K562 (cell line): Measurements from ENCODE around the gene BRAP. TPM values are rescaled to one million over a fixed set of nuclear protein-coding genes. Genes with fewer than 3 reads are reported as not detected.
A peak's percentile ranks its signal among the peaks of the same experiment; 100 is the strongest.

Source experiments
- ESRRA ChIP-seq: fragments of 450-650 bp; IDR thresholded peaks from 2 replicates; pipeline ENCODE4 v1.6.1; 2014; ENCODE audit warnings: low read depth, mild to moderate bottlenecking, moderate library complexity, borderline replicate concordance
- FOXA3 ChIP-seq, 2 experiments: fragments of 450-650 bp in 1 of 2; sonication (generic) in 1 of 2; formaldehyde crosslinking; IDR thresholded peaks in 1 of 2; conservative IDR thresholded peaks in 1 of 2; 2 replicates each; pipeline versions ENCODE4 v1.4.0 to v1.8.0; 2020 to 2022; ENCODE audit warnings: mild to moderate bottlenecking in 2 of 2, missing genetic modification reagents in 1 of 2
- GABPB2 ChIP-seq: fragments of 250-450 bp; sonication (Bioruptor Pico); conservative IDR thresholded peaks from 2 replicates; pipeline ENCODE4 v1.5.1; 2021; ENCODE audit warnings: mild to moderate bottlenecking
- HMG20A ChIP-seq: fragments of 450-650 bp; formaldehyde crosslinking; conservative IDR thresholded peaks from 2 replicates; pipeline ENCODE4 v1.4.0; 2020; ENCODE audit warnings: mild to moderate bottlenecking, mixed read lengths
- NFE2L1 ChIP-seq: fragments of 450-650 bp; IDR thresholded peaks from 2 replicates; pipeline ENCODE4 v1.6.1; 2016; ENCODE audit warnings: missing genetic modification characterization, low read depth, mild to moderate bottlenecking, missing compliant biosample characterization, moderate library complexity, borderline replicate concordance
- POLR2G ChIP-seq: fragments of 200-400 bp; formaldehyde crosslinking; IDR thresholded peaks from 2 replicates; pipeline ENCODE4 v1.6.1; 2017; ENCODE audit warnings: low read depth, mild to moderate bottlenecking, antibody characterized with exemption, low read length, moderate library complexity
- POLR3G ChIP-seq: IDR thresholded peaks from 2 replicates; pipeline ENCODE4 v1.6.1; 2011; ENCODE audit not compliant: insufficient read length, insufficient replicate concordance; ENCODE audit errors: extremely low read depth
- RREB1 ChIP-seq: fragments of 250-450 bp; sonication (Bioruptor Pico); IDR thresholded peaks from 2 replicates; pipeline ENCODE4 v1.4.0; 2020
- SMAD4 ChIP-seq: fragments of 250-450 bp; sonication (Bioruptor Pico); conservative IDR thresholded peaks from 2 replicates; pipeline ENCODE4 v1.8.0; 2021; ENCODE audit warnings: inconsistent platforms, mild to moderate bottlenecking, moderate library complexity
- TEAD4 ChIP-seq, 2 experiments: sonication (generic) in 1 of 2; formaldehyde crosslinking in 1 of 2; IDR thresholded peaks; 2 replicates each; pipeline versions ENCODE4 v1.6.1 to v1.8.0; 2012 to 2022; ENCODE audit warnings: borderline replicate concordance in 1 of 2, inconsistent platforms in 1 of 2, low read length in 1 of 2, mild to moderate bottlenecking in 1 of 2, missing genetic modification reagents in 1 of 2
- ZBTB11 ChIP-seq, 3 experiments: fragments of 200-800 bp in 1 of 3; fragments of 250-450 bp in 1 of 3; fragments of 450-650 bp in 1 of 3; sonication (Bioruptor Pico) in 1 of 3; sonication (Bioruptor generic) in 1 of 3; formaldehyde crosslinking in 1 of 3; IDR thresholded peaks; 2 replicates each; pipeline versions ENCODE4 v1.6.1 to v1.8.0; 2016 to 2022; ENCODE audit warnings: mild to moderate bottlenecking in 2 of 3, missing genetic modification characterization in 2 of 3, missing compliant biosample characterization in 1 of 3, moderate library complexity in 1 of 3
- ZNF175 ChIP-seq: fragments of 200-800 bp; sonication (Bioruptor generic); IDR thresholded peaks from 2 replicates; pipeline ENCODE4 v1.6.1; 2016; ENCODE audit warnings: low read depth, mild to moderate bottlenecking, missing genetic modification characterization, missing compliant biosample characterization
- ZNF511 ChIP-seq: sonication (generic); formaldehyde crosslinking; IDR thresholded peaks from 2 replicates; pipeline ENCODE4 v1.8.0; 2022; ENCODE audit warnings: mild to moderate bottlenecking, missing genetic modification reagents
- ZNF586 ChIP-seq: fragments of 450-650 bp; formaldehyde crosslinking; conservative IDR thresholded peaks from 2 replicates; pipeline ENCODE4 v1.4.0; 2020; ENCODE audit warnings: mild to moderate bottlenecking, moderate library complexity
- ZNF79 ChIP-seq: fragments of 250-450 bp; sonication (Bioruptor Pico); IDR thresholded peaks from 2 replicates; pipeline ENCODE4 v1.4.0; 2020; ENCODE audit warnings: low read depth, mild to moderate bottlenecking, moderate library complexity
- polyA plus RNA-seq, 8 experiments: library from polyadenylated mRNA; depleted of rRNA in 4 of 8; stranded (reverse) in 5 of 8; unstranded in 3 of 8; fragments of >200 nt; fragmentation: Nextera tagmentation in 2 of 8; fragmentation: Illumina TruSeq in 1 of 8; extraction: Ambion mirVana in 2 of 8; extraction: Trizol in 1 of 8; gene quantifications; 2 replicates each; pipeline versions ENCODE4 v1.2.1 to v1.2.3, GENCODE V29; 2011 to 2014; ENCODE audit warnings: inconsistent platforms in 1 of 8, missing spikeins in 1 of 8
- total RNA-seq, 7 experiments: library from RNA; depleted of rRNA in 6 of 7; stranded (reverse); fragments of >200 nt in 6 of 7; fragmentation: Illumina TruSeq in 2 of 7; extraction: Trizol in 2 of 7; gene quantifications; 2 replicates each; pipeline versions ENCODE4 v1.2.1 to v1.2.3, GENCODE V29; 2011 to 2021; ENCODE audit warnings: low replicate concordance in 1 of 7

BRAP gene
- total and polyA plus RNA-seq, 9 of the 15 experiments (the other 6 are each of a cell fraction or from before 2014, with no cell fraction given) = 2.2 to 32.6 (median 27.5) TPM

GRCh38 chr12:111705672-111706071, 19.9 kb upstream of the BRAP start (continued):
- no peak for TF ChIP-seq RREB1 (CRISPR knock-in tag)
- no peak for TF ChIP-seq ESRRA
- peak; percentile 85 for TF ChIP-seq TEAD4 (IDR thresholded peaks at IDR 0.05; ENCODE audit: low read length)
- no peak for TF ChIP-seq TEAD4 (CRISPR knock-in tag; IDR thresholded peaks at IDR 0.05; ENCODE audit: borderline replicate concordance)
- TF ChIP-seq ZNF79 (CRISPR knock-in tag) = no peak
- TF ChIP-seq POLR2G = no peak
- no peak for TF ChIP-seq POLR3G
- no peak for TF ChIP-seq HMG20A
- TF ChIP-seq SMAD4 (CRISPR knock-in tag) = peak; percentile 31; the same call in 1 of the 2 replicates
- no peak for TF ChIP-seq GABPB2 (CRISPR knock-in tag)
- no peak for TF ChIP-seq ZBTB11 (CRISPR knock-in tag; IDR thresholded peaks at IDR 0.05)
- no peak for TF ChIP-seq ZNF175 (CRISPR knock-in tag)
- no peak for TF ChIP-seq ZNF511
- TF ChIP-seq ZNF586 (CRISPR knock-in tag) = no peak
- TF ChIP-seq NFE2L1 (tag) = no peak
- TF ChIP-seq FOXA3 (CRISPR knock-in tag; conservative IDR thresholded peaks at IDR 0.05 in 1 of 2, IDR thresholded peaks at IDR 0.05 in 1 of 2) = no peak
